ENCODE measurements around the gene LRRC38.

GRCh38 chr1:13487957-13488356 lies 25.8 kb downstream of the LRRC38 start:
- TF ChIP-seq CTCF (conservative IDR thresholded peaks at IDR 0.05; ENCODE audit: low read depth, low read length) (no peak), EZH2 (IDR thresholded peaks at IDR 0.05; ENCODE audit: low read length, unreplicated experiment) (no peak)
